Measurements from ENCODE around the gene TSPAN14. TPM values are rescaled to one million over a fixed set of nuclear protein-coding genes. Genes with fewer than 3 reads are reported as not detected.

Gene TSPAN14
- total RNA-seq, 2 experiments from 2014 or later, result 43.9 to 45.5 TPM

DNA sequence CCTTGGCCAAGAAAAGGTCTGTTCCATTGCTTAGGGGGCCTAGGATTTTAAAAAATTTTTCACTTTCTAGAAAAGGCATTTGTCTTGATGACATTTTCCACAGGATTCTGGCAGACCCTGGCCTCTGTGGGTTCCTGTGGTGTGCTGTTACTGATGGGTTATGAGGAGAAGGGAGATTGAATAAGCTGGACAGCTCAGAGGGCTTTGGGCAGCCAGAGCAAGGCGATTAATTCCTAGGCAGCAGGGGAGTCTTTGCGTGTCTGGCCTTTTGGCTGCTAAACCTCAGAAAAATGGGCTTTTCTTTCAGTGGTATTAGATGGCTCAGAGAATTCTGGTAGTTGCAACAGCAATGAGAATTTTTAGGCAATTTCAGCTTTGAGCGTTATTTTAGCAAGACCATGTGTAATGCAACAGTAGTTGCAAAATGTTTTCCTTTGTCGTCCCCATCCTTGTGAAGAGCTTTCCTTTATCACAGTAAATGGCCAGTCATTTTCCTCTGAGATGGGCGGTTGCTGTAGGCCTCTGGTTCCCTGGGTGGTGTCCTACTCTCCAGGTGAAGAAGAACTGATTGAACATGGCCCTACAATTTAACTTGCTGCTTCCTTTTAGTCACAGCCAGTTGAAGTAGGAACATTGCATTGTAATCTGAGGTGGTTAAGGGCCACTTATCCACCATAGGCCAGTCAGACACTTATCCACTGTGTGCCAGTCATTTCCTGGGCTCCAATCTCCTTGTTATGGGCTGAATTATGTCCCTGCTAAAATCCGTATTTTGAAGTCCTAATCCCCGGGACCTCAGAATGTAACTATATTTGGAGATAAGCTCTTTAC, 126.7 kb downstream of the TSPAN14 start:
- intact Hi-C loops (cut with micrococcal nuclease), result no loop called here
- ATAC-seq (no peak), DNase-seq (no peak)
- CTCF ChIA-PET, result no interaction called here
- no peaks in the 10 kb centered on the region for H3K36me3 Mint-ChIP-seq (ENCODE audit: low read depth)
- TF ChIP-seq CTCF (IDR thresholded peaks at IDR 0.05), result no peak
- no peaks in the 10 kb centered on the region for H3K4me1 Mint-ChIP-seq (ENCODE audit: low read depth)
- no peaks in the 10 kb centered on the region for H3K9me3 Mint-ChIP-seq
- POLR2A ChIA-PET, result no interaction called here
- H3K27ac Mint-ChIP-seq, result no peak overlapping the region
- H3K4me3 Mint-ChIP-seq, result no peak overlapping the region
- H3K27me3 Mint-ChIP-seq, result no peaks in the 10 kb centered on the region

GRCh38 chr10:80581469-80581835, 127.3 kb downstream of the TSPAN14 start:
- Mint-ChIP-seq H3K4me1 (ENCODE audit: low read depth) (no peaks in the 10 kb centered on the region), H3K4me3 (no peak overlapping the region), H3K9me3 (no peaks in the 10 kb centered on the region), H3K36me3 (ENCODE audit: low read depth) (no peaks in the 10 kb centered on the region), H3K27ac (no peak overlapping the region), H3K27me3 (no peaks in the 10 kb centered on the region)
- ATAC-seq, result no peak
- DNase-seq, result no peak
- intact Hi-C loops (cut with micrococcal nuclease), result no loop called here
- CTCF ChIA-PET, result no interaction called here
- TF ChIP-seq CTCF (IDR thresholded peaks at IDR 0.05), result no peak
- POLR2A ChIA-PET, result no interaction called here

DNA sequence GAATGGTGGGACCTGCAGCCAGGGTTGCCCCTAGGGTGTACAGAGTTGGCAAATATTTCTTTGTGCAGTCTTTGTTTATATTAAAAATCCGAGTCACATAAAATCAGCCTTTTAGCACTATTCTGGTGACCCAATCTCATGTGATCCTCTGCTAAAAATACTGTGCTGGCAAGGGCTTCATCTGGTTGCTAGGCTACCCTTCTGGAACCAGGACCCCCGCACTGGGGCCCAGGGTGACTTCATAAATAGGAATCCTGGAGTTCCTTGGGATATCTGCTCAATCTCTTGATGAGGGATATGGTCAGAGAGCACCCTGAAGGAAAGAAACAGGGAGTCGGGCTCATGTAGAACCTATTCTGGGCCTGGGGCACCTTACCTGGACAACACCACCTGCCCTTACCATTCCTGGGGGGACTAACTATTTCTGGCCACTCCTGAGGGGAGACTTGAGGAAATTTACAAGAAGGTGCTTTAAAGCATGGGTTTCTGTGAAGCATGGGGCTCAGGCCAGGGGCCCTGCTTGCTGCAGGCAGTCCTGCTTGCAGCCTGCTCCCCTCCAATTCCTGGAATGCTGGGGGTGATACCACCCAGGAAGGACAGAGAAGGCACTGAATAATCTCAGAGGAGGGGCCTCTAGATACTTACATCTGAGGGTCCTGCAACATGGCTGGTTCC, 128.3 kb downstream of the TSPAN14 start:
- ATAC-seq (no peak), DNase-seq (no peak)
- no peak overlapping the region for H3K27ac Mint-ChIP-seq
- H3K36me3 Mint-ChIP-seq (ENCODE audit: low read depth), result no peaks in the 10 kb centered on the region
- intact Hi-C loops (cut with micrococcal nuclease), result no loop called here
- ChIA-PET CTCF (interaction anchor here (1.9 kb wide), 1 partner anchor 204 kb away, joined by 4 read pairs; no protein-coding TSS in a partner anchor), POLR2A (no interaction called here)
- no peak for TF ChIP-seq CTCF (IDR thresholded peaks at IDR 0.05)
- no peaks in the 10 kb centered on the region for H3K9me3 Mint-ChIP-seq
- no peak overlapping the region for H3K4me3 Mint-ChIP-seq
- no peaks in the 10 kb centered on the region for H3K4me1 Mint-ChIP-seq (ENCODE audit: low read depth)
- no peaks in the 10 kb centered on the region for H3K27me3 Mint-ChIP-seq

Other genes starting within 250 kb of the TSPAN14 start
- 100 to 1,000 TPM; 226 to 238 TPM for gene ANXA11, start 248.8 kb upstream of the TSPAN14 start, total RNA-seq
- not detected for gene MAT1A, start 164.7 kb upstream of the TSPAN14 start, total RNA-seq
- not detected for gene DYDC1, start 97.6 kb upstream of the TSPAN14 start, total RNA-seq
- gene DYDC2, start 97.5 kb upstream of the TSPAN14 start, total RNA-seq, result under 1 TPM in 1 of 2 experiments, not detected in 1; 0.70 TPM
- gene PRXL2A, start 45.8 kb upstream of the TSPAN14 start, total RNA-seq, result 10 to 100 TPM; 21.0 to 22.7 TPM
- under 1 TPM; 0.11 to 0.20 TPM for gene SH2D4B, start 83.6 kb downstream of the TSPAN14 start, total RNA-seq